Spleen (tissue), 7 donors: ENCODE results near the gene OFD1.

Experiments
- CTCF ChIP-seq, 11 experiments: fragments of 200-600 bp in 7 of 11; fragments of 450-650 bp in 4 of 11; sonication (generic) in 4 of 11; IDR thresholded peaks in 8 of 11; conservative IDR thresholded peaks in 3 of 11; 1 replicate in 7 of 11; 2 replicates in 4 of 11; pipeline versions ENCODE4 v1.4.0 to v1.8.0; 2016 to 2021; ENCODE audit warnings: antibody characterized with exemption in 11 of 11, inconsistent platforms in 4 of 11, mild to moderate bottlenecking in 1 of 11
- POLR2A ChIP-seq, 3 donors: fragments of 450-650 bp; IDR thresholded peaks; one replicate each; pipeline ENCODE4 v1.5.1; 2017; ENCODE audit warnings: antibody characterized with exemption in 3 of 3, mild to moderate bottlenecking in 1 of 3
- POLR2AphosphoS5 ChIP-seq, 3 donors: sonication (generic); formaldehyde crosslinking; IDR thresholded peaks; one replicate each; pipeline ENCODE4 v1.5.1; 2017; ENCODE audit warnings: antibody characterized with exemption in 3 of 3
- donor health status: DM: no; HTN: no; CAD: no; lungs with moderate emphysema.
- donor health status: DM: no; HTN: no; CAD: no.
- donor health status: DM: no; HTN: no; CAD: no.

GRCh38 chrX:13764765-13765164 is 30.2 kb downstream of the OFD1 start:
- no peak for TF ChIP-seq POLR2AphosphoS5 (IDR thresholded peaks at IDR 0.05)
- TF ChIP-seq CTCF (IDR thresholded peaks at IDR 0.05 in 8 of 11, conservative IDR thresholded peaks at IDR 0.05 in 3 of 11), result no peak
- TF ChIP-seq POLR2A (IDR thresholded peaks at IDR 0.05), result no peak
